Measurements from ENCODE around the gene APOOL.
"Not testable (repeated sequence)": the region's sequence is repeated elsewhere in the genome, so short reads cannot be mapped to it uniquely, and the experiment has no call there.

Gene APOOL

GRCh38 chrX:85003655-85004244 is at the start of gene APOOL:
Gene APOOL (plus strand): TSS chrX:85003877. CDS start chrX:85003913, 36 bp downstream.
- peak; percentile 22 to 57 for DNase-seq (ENCODE audit: low read depth in 1 of 2, low spot score in 1 of 2)

GRCh38 chrX:84956304-84956703 is 47.4 kb upstream of the APOOL start:
- DNase-seq (ENCODE audit: low read depth in 1 of 2, low spot score in 1 of 2) = no peak

- no peak for DNase-seq (ENCODE audit: low read depth in 1 of 2, low spot score in 1 of 2)
Observed at GRCh38 chrX:84974803-84975202, 28.9 kb upstream of the APOOL start.

GRCh38 chrX:84991739-84992138 is 11.9 kb upstream of the APOOL start:
- DNase-seq (ENCODE audit: low read depth in 1 of 2, low spot score in 1 of 2) = not testable (repeated sequence)

- no peak for DNase-seq (ENCODE audit: low read depth in 1 of 2, low spot score in 1 of 2)
Observed at GRCh38 chrX:84993150-84993549, 10.5 kb upstream of the APOOL start.

GRCh38 chrX:85001344-85001743 is 2.3 kb upstream of the APOOL start:
- DNase-seq (ENCODE audit: low read depth in 1 of 2, low spot score in 1 of 2) = no peak

GRCh38 chrX:85004255-85004654 is 578 bp downstream of the APOOL start:
- DNase-seq (ENCODE audit: low read depth in 1 of 2, low spot score in 1 of 2) = no peak

- DNase-seq (ENCODE audit: low read depth in 1 of 2, low spot score in 1 of 2) = no peak
Observed at GRCh38 chrX:85012098-85012497, 8.4 kb downstream of the APOOL start.

GRCh38 chrX:85015351-85015750 is 11.7 kb downstream of the APOOL start:
- not testable (repeated sequence) for DNase-seq (ENCODE audit: low read depth in 1 of 2, low spot score in 1 of 2)

GRCh38 chrX:85017721-85018120 is 14.0 kb downstream of the APOOL start:
- no peak for DNase-seq (ENCODE audit: low read depth in 1 of 2, low spot score in 1 of 2)

GRCh38 chrX:85018471-85018870 is 14.8 kb downstream of the APOOL start:
- DNase-seq (ENCODE audit: low read depth in 1 of 2, low spot score in 1 of 2) = no peak

- DNase-seq (ENCODE audit: low read depth in 1 of 2, low spot score in 1 of 2) = no peak
Observed at GRCh38 chrX:85020216-85020615, 16.5 kb downstream of the APOOL start.

GRCh38 chrX:85024044-85024443 is 20.4 kb downstream of the APOOL start:
- DNase-seq (ENCODE audit: low read depth in 1 of 2, low spot score in 1 of 2) = no peak

GRCh38 chrX:85024562-85024961 is 20.9 kb downstream of the APOOL start:
- no peak for DNase-seq (ENCODE audit: low read depth in 1 of 2, low spot score in 1 of 2)

GRCh38 chrX:85026170-85026569 is 22.5 kb downstream of the APOOL start:
- DNase-seq (ENCODE audit: low read depth in 1 of 2, low spot score in 1 of 2) = no peak

GRCh38 chrX:85029043-85029442 is 25.4 kb downstream of the APOOL start:
- DNase-seq (ENCODE audit: low read depth in 1 of 2, low spot score in 1 of 2) = no peak

- no peak for DNase-seq (ENCODE audit: low read depth in 1 of 2, low spot score in 1 of 2)
Observed at GRCh38 chrX:85031505-85031904, 27.8 kb downstream of the APOOL start.

GRCh38 chrX:85037114-85037513 is 33.4 kb downstream of the APOOL start:
- DNase-seq (ENCODE audit: low read depth in 1 of 2, low spot score in 1 of 2) = no peak

- DNase-seq (ENCODE audit: low read depth in 1 of 2, low spot score in 1 of 2) = no peak
Observed at GRCh38 chrX:85051627-85052026, 48.0 kb downstream of the APOOL start.

GRCh38 chrX:85052205-85052604 is 48.5 kb downstream of the APOOL start:
- DNase-seq (ENCODE audit: low read depth in 1 of 2, low spot score in 1 of 2) = no peak

- no peak for DNase-seq (ENCODE audit: low read depth in 1 of 2, low spot score in 1 of 2)
Observed at GRCh38 chrX:85052636-85053343, 49.1 kb downstream of the APOOL start.

- DNase-seq (ENCODE audit: low read depth in 1 of 2, low spot score in 1 of 2) = no peak
Observed at GRCh38 chrX:85065512-85066198, 62.0 kb downstream of the APOOL start.

Data from activated T-helper 1 cell treated with anti-CD3 and anti-CD28 coated beads, Interleukin-2, amount 50 U/mL, for 16 hours (primary cell).